NCI-H1694 (cell line): Measurements from ENCODE around the gene PCIF1.
"Not testable (repeated sequence)": the region's sequence is repeated elsewhere in the genome, so short reads cannot be mapped to it uniquely, and the experiment has no call there.

ENCODE experiments used
- DNase-seq: peaks from one replicate; lab custom pipeline; 2025; lab: John Stamatoyannopoulos, UW

Gene PCIF1

GRCh38 chr20:45994761-45995493 lies 60.4 kb downstream of the PCIF1 start:
- DNase-seq = no peak

DNA sequence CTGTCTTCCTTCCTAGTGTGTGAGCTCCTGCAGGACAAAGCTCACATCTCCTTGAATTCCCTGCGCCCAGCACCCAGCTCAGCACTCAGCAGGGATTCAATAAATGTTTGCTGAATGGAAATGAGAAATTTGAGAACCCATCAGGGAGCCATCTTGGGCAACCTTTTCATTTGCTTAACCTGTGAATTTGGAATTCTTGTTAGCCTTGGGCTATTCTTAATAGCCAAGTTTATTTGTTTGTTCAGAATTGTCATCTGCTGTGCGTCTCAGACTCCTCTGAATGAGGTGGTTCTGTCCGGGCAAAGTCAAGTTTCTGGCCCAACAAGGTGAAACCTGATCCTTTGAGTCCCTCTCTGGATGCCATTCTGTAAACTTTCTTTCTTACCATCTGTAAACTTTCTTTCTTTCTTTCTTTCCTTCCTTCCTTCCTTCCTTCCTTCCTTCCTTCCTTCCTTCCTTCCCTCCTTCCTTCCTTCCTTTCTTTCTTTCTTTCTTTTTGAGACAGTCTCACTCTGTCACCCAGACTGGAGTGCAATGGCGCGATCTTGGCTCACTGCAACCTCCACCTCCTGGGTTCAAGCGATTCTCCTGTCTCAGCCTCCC lies 61.1 kb downstream of the PCIF1 start:
- DNase-seq = not testable (repeated sequence)

GRCh38 chr20:45997187-45997586 lies 62.7 kb downstream of the PCIF1 start:
- no peak for DNase-seq
